OCI-M1 (cell line): ENCODE measurements around the gene OOSP4A.

ENCODE experiments used
- DNase-seq: peaks from one replicate; lab custom pipeline; 2025; lab: John Stamatoyannopoulos, UW

The OOSP4A gene

DNA sequence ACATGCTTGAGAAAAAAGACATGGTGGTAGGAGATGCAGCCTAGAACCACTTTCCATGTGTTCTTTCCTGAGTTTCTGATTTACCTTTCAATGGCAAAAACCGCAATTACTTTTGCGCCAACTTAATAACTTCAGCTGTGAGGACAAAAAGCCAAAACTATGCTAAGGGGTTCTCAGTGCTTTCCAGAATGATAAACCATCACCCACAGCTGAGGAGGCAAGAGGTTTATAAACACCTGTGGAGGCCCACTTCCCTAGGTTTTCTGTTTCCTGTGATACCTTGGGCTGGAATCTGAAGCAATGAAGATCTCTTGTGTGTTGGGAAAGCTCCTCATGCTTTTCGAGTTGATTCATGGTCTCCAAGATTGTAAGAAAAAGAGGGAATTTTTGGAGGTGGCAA is at the start of gene OOSP4A:
Gene OOSP4A (plus strand): TSS at position 301 of the 400 bp plus-strand sequence. CDS start 0 bp downstream, at position 301.
- no peak for DNase-seq

DNA sequence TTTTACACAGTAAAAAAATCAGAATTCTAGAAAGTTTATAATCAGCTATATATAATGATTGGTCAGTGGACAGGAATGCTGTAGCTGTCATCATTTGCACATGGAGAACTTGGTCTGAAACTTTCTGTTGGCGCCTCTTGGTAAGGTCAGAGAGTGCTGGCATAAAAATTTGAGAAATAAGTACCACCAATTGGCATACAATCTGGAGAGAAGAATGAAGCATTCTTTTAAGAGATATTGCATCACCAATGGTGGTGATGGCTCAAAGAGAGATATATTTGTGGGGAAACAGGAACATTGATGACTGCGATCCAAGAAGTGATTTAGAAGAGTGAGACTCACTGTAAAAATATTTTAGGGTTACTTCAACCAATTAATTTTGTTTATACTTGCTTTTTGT is 45.4 kb upstream of the OOSP4A start:
- no peak for DNase-seq

DNA sequence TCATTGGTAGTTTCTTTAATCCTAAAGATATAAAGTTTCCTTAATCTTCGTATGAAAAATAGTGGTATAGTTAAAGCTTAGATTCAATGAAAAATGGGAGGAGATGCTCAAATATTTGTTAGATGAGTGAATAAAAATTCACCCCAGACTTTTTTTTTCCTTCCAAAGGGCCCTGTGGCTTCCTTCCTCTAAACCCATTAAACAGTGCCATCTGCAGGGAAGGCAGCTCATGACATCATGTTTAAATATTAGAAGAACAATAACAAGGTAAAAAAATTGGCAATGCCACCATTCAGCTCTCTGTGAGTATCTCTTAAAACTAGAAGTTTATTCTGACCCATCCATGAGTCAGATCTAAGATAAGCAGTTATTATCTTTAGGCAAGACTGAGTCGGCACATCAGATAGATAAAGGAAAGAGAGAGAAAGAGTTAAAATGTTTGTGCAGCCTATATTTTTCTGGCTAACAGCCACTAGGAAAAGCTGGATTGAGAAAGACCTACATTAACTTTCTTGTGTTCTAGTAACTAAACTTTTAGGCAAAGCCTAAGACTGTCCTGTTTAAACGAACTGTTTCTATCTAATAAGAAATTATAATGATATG is 44.7 kb upstream of the OOSP4A start:
- DNase-seq: peak; percentile 93

DNA sequence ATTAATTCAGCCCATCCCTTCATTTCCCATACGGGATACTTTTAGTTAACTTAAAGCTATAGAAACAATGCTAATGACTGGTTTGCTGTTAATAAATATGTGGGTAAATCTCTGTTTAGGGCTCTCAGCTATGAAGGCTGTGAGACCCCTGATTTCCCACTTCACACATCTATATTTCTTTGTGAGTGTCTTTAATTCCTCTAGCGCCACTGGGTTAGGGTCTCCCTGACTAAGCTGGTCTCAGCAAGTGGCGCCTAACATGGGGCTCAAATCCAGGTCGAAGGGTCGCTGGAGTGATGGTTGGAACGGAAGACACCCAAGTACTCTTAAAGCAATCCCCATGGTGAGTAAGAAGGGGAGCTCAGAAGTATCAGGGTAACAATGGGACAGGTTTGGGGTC is 40.0 kb upstream of the OOSP4A start:
- DNase-seq: peak; percentile 31

DNA sequence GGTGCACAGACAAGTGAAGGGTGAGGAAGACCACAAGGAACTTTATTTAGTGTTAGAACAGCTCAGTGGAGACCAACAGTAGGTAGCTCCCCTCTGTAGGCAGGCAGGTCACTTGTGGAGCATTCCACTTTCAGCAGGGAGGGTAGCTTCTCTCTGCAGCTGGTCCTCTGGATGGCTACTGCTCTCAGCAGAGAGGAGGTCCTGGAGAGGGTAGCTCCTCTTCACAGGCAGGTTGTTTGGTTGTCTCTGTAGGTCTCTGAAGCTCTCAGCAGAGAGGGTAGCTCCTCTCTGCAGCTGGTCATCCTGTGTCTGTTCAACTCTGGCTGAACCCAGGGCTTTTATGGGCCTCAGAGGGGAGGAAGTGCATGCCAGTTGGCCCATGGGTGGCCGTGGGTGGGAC is 32.1 kb upstream of the OOSP4A start:
- peak; percentile 16 for DNase-seq

DNA sequence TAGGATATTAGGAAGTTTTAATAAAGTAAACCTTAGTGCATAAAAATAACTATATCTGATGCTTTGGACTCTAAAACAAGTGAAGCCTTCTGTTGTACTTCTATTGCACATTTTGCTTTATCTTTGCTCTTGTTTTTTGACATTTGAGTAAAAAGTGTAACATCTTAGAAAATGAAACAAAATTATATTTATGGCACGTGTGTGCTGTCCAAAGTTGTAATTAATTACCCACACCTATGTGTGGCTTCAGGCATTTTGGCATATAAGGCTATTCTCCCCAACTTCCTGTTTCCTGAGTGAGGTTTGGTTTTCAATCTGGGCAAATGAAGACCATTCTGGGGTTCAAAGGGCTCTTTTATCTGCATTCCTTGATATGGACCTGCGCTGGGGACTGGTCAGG is 25.7 kb upstream of the OOSP4A start, which contains the start of gene OOSP1:
Gene OOSP1 (plus strand): TSS at position 301 of the 400 bp plus-strand sequence. CDS start 23 bp downstream, at position 324.
- peak; percentile 23 for DNase-seq

DNA sequence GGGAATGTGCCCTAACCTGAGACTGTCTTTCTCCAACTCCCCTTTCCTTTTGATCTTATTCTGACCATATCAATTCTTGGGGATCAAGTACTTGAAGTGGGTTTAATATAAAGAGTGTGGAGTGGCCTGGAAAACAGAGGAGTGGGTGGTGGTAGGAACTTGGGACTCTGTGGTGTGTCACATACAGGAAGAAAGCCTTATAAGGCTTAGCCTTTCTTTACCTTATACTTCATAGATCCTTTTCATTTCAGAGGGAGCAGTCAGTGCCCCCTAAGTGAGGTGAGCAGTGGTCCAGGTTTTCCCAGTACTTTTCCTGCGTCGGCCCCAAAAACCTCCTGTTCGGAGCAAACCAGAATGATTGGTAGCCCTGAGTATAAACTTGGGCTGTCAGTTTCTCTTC is 25.1 kb upstream of the OOSP4A start:
- no peak for DNase-seq

DNA sequence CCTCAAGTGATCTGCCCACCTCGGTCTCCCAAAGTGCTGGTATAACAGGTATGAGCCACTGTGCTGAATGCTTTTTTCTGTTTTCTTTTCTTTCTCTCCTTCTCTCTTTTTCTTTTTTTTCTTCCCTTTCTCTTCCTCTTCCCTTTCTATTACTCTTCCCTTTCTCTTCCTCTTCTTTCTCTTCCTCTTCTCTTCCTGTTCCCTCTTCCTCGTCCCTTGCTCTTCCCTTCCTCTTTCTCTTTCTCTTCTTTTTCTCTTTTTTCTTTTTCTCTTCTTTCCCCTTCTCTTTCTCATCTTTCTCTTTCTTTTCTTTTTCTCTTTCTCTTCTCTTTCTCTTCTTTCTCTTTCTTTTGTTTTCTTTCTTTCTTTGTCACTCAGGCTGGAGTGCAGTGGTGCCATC is 24.4 kb upstream of the OOSP4A start:
- DNase-seq: no peak

DNA sequence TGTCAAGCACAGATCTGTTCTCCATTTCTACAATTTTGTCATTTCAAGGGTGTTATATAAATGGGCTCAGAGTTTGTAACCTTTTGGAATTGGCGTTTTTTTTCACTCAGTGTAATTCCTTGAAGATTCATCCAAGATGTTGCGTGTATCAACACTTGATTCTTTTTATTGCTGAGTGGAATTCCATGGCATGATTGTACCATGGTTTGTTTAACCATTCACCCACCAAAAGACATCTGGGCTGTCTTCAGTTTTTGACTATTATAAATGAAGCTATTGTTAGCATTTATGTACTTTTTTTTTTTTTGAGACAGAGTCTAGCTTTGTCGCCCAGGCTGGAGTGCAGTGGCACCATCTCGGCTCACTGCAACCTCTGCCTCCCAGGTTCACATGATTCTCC is 22.7 kb upstream of the OOSP4A start:
- no peak for DNase-seq

DNA sequence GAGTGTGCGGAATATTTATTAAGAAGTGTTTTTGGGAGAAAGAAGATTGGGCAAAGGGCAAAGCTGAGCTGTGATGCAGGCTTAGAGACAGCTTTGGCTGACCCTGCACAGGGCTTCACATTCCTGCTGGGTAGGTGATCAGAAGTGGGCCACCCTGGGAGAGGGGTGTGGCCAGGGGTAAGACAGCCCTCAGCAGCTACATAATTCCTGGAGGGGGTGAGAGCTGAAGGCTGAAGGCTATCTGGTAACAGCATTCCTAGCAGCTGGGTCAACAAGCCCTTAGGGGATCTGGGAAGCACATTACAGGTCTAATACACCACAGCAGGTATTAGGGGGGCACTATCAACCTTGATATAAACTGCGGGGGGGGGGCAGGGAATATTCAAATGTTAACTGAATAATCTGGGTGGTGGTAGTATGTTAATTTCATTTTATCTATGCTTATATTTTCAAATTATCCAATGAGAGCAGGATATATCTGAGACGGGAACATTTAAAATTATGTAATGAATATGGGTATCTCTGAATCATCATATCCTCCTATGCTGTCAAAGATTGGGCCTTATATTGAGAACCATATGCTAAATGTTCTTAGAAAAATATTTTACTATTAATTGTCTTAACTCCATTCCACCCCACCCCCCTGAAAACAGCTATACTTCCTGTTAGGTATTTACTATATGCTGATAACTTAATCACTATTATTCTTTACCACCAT is 19.7 kb upstream of the OOSP4A start:
- DNase-seq: no peak

DNA sequence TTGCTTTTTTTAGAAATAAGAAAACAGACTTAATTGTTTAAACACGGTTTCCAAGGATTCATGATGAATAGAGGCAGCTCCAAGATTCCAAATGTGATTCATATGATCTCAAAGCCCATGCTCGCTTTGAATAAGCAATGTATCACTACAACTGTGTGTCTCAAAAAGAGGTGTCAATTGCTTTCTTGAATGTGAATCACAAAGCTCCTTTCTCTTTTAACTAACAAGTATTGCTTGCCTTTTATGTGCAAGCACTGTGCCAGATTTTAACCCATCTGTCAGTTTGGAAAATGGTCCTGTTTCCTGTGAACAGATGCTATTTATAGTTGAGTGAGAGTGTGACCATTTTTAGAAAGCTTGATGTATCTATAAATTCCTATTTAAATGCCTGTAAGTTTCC is 19.1 kb upstream of the OOSP4A start:
- DNase-seq: no peak

DNA sequence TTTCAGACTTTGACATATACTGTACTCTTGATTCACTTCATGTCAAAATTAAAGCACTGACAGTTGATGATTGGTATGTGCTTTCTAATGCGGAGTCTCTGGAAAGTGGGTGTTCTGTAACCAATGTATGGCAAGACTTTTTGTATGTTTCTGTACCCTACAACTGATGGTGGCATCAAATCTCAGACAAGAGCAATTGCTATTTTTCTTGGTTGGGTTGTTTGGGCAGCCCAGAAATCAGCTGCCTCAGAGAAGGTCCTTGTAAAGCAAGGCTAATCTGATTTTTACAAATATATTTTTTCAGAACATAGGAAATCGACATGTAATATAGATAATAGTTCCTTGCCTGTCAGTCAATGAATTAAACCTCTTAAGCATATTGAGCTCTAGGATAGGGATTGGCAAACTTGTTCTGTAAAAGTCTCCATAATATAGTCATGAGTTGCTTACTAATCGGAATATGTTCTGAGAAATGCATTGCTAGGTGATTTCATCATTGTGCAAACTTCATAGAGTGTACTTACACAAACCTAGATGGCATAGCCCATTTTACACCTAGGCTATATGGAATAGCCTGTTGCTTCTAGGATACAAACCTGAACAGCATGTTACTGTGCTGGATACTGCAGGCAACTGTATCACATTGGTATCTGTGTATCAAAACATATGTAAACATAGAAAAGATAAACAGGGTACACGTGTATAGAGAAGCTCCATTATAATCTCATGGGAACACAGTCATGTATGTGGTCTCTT is 10.2 kb upstream of the OOSP4A start:
- peak; percentile 82 for DNase-seq

DNA sequence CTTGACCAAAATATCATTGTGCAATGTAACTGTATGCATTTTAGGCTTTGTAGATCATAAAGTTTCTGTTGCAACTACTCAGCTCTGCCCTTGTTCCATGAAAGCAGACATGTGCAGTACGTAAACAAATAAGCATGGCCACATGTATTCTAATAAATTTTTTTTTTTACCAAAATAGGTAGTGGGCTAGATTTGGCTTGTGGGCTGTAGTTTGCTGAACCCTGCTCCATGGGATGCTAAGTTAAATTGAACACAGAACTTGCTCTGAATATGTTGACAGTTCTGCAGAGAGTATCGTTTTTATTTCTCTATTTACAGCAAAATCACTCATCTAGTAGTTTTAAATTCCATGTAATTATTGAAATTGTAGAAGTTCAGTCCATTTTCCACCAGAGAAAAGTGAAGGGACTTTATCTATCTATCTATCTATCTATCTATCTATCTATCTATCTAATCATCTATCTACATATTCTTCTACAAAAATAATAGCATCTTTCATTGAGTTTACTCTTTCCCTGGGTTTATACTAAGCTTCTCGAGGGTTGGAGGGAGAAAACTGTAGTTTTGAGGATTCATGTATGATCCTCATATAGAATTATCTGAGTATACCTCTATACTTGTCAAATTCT is 9.5 kb upstream of the OOSP4A start:
- no peak for DNase-seq

DNA sequence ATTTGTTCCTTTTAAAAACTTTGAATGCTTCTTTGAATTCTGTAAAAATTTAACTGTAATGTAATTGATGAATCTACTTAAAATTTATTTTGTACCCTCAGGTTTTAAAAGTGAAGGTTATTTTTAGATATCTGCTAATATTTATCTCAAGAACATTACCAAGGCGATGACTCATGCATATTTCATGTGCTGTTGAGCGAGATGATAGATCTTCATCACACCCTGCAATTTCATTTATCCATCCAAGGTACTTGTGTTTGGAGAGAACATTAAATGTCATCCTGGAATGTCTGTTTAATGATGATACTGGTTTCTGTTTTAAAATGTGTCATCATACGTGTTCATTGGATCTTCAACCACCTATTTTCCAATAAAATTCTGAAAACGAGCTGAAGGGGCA is 6.7 kb upstream of the OOSP4A start:
- DNase-seq: no peak

DNA sequence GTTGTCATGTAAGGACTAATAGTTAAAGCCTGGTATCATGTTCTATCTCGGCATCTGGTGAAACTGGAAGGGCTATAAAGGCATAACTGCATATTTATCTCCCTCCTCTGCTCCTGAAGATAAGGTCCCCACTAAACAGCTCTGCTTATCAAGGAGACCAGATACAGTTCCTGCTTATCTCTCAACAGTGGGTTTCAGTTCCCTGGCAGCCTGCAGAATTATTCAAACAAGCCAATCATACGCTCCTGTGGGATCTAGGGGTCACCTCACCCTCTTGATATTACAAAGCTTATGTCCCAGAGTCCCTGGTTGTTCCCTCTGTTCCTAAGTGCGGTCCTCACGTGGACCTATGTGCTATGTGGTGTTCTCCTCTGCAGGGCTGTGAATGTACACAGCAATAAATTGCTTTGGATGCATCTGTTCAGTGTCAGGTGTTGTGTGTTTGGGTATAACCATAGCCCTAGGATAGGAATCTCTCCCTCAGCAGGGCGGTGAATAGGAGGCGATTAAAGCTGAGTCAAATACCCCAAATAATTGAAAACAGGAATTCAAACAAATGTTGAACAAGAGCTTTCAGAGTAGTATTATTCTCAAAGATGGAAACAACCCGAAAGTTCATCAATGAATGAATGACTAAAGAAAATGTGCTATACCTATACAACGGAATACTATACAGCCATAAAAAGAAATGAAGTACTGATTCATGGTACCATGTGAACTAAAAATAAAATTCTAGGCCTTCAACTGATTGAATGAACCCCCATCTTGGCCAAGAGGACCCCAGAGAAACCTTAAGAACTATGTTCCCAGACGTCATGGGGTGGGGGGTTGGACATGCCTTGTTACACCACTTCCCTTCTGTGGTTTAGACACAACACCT is 3.1 kb upstream of the OOSP4A start:
- DNase-seq: peak; percentile 98

DNA sequence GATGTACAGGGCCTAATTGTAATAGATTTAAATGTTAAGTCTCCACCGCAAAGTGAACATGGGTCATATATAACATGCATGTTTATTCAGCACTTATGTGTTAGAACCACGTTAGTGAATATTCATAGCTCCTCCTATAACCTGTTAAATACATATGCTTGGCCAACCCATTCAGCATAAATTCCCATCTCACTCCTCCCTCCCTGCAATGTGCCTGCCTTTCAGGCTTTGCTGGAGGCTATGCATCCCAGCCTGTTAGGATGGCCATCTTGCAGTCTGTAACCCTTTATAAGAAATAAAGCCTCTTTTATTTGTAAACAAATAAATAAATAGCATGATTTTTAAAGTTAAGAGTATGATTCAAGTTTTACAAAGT is 1.7 kb upstream of the OOSP4A start:
- DNase-seq: no peak

DNA sequence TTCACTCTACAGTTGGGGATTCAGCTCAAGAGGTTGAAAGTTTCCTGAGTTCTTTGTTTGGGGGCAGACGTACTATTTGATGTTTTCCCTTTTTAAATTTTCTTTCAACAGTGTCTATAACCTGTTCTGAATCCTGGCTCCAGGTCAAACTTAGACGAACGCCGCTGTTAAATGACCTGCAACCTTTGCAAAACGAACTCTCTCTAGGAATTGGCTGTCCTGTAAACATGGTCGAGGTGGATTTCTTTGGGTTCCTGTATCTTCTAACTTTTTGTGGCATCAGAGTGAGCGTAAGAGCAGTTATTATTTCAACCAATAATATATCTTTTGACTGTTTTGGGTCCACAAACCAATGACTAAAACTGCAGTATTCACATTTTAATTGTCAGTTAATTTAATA is 1.6 kb downstream of the OOSP4A start:
- DNase-seq: no peak

DNA sequence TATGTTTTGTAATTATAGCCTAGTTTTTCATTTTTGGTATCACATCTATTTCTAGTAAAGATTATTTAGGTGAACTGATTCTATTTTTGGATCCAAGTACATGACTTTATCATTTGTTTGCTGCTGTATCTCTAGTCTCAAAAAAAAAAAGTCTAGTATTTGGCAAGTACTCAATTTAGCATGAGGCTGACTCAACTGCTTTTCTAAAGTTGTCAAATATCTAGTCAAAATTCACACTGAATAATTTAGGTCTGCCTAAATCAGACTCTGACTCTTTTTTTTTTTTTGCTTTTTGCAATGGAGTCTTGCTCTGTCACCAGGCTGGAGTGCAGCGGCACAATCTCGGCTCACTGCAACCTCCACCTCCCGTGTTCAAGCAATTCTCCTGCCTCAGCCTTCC is 2.4 kb downstream of the OOSP4A start:
- DNase-seq: peak; percentile 37

DNA sequence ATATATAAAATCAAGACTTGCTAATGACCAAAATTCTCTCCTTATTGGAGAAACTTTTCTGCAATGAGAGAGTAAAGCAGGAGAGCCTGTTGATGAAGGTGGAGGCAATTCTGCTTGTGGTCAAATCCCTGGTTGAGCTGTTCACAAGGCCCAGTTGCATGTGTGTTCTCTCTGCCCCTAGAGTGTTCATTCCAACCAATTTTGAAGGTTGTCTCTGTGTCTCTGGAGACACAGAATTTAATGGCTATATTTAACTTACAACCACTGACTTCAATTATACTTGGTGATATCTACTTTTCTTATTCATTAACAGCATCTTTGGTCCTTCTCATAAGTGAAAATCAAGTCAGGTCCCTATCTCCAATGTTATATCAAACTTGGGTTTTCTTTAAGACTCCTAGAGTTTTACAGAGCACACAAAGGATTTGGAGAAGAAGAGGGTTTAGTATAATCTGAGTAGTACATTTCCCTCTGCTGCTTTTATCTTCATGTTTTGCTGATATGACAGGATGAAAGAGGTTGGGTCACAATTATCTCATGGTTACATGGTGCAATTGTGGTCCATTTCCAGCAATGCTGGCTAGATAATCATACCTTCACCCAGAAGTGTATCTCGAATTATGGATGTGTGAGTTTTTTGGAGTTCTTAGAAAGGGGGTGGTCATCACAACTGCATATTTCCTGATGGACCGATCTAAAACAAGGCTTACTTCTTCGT is 4.0 kb downstream of the OOSP4A start:
- peak; percentile 97 for DNase-seq

DNA sequence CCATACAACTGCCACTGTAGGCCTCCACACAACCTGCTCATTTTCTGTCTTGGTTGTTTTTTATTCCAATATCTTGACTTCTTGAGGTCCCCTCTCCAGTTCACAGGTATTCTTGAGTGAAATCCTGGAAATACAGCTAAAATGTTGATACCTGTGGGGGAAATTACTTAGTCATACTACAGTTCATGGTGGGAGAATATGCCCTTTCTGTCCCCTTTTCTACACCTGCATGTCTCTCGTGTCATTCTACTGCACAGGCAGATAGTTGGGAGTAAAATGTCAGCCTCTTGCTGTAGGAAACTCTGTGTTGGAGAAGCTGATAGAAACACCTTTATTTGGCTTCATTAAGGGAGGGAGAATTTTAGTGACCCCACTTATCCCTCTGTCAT is 4.6 kb downstream of the OOSP4A start:
- no peak for DNase-seq

DNA sequence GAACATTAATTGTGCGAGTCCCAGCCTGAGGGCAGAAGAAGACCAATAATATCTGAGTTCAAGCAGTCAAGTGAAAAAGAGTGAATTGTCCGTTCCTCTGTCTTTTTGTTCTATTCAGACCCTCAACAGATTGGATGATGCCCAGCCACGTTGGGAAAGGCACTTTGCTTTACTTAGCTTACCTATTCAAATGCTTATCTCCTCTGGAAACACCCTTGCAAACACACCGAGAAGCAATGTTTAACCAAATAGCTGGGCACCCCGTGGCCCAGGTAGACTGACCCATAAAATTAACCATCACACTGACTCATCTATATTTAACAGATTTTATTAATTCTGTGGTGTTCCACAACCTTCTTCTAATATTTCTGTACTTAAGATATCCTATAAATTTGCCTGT is 9.3 kb downstream of the OOSP4A start:
- DNase-seq: no peak
